Natural killer cell (primary cell): ENCODE results near the gene WWC1. TPM values are rescaled to one million over a fixed set of nuclear protein-coding genes. Genes with fewer than 3 reads are reported as not detected.

Source experiments
- ATAC-seq, 3 donors: fragments of 150-1000 bp in 2 of 3; fragments of 200-7000 bp in 1 of 3; cut with Tn5 transposase; 1 replicate in 1 of 3; 2 replicates in 2 of 3; pipeline ENCODE4 v1.10.0; 2021; ENCODE audit warnings: mild to moderate bottlenecking in 2 of 3, moderate library complexity in 2 of 3
- DNase-seq, 2 donors: peaks; one replicate each; pipeline versions ENCODE4 v3.0.0 to v3.0.0-alpha.2; 2013 to 2021; ENCODE audit warnings: mixed read lengths in 1 of 2
- H3K27ac ChIP-seq: one replicate; pipeline ENCODE4 v1.5.1; 2013; ENCODE audit warnings: mild to moderate bottlenecking, low read length
- H3K27me3 ChIP-seq: one replicate; pipeline ENCODE4 v1.6.1; 2013; ENCODE audit warnings: low read length; ENCODE audit not compliant: control insufficient read depth, insufficient read depth
- H3K36me3 ChIP-seq: one replicate; pipeline ENCODE4 v1.6.1; 2013; ENCODE audit warnings: low read length; ENCODE audit not compliant: control insufficient read depth, insufficient read depth
- H3K4me1 ChIP-seq: one replicate; pipeline ENCODE4 v1.6.1; 2013; ENCODE audit warnings: low read length; ENCODE audit not compliant: control insufficient read depth, insufficient read depth
- H3K4me3 ChIP-seq: one replicate; pipeline ENCODE4 v1.5.1; 2013; ENCODE audit warnings: low read length
- H3K9me3 ChIP-seq: one replicate; pipeline ENCODE4 v1.6.1; 2013; ENCODE audit warnings: low read length; ENCODE audit not compliant: control insufficient read depth, insufficient read depth
- H3K27ac Mint-ChIP-seq, 2 donors: one replicate each; pipeline ENCODE4 v1.8.0; 2022; ENCODE audit warnings: mild to moderate bottlenecking in 2 of 2, mixed read lengths in 2 of 2, moderate library complexity in 1 of 2
- H3K27me3 Mint-ChIP-seq, 2 donors: one replicate each; pipeline ENCODE4 v1.8.0; 2022; ENCODE audit warnings: low read depth in 2 of 2, mixed read lengths in 2 of 2
- H3K36me3 Mint-ChIP-seq: one replicate; pipeline ENCODE4 v1.8.0; 2022; ENCODE audit warnings: mixed read lengths
- H3K4me1 Mint-ChIP-seq, 2 donors: one replicate each; pipeline ENCODE4 v1.8.0; 2022; ENCODE audit warnings: mixed read lengths in 2 of 2
- H3K4me3 Mint-ChIP-seq: one replicate; pipeline ENCODE4 v1.8.0; 2022; ENCODE audit warnings: mild to moderate bottlenecking, moderate library complexity, mixed read lengths
- H3K9me3 Mint-ChIP-seq, 2 donors: one replicate each; pipeline ENCODE4 v1.8.0; 2022; ENCODE audit warnings: mixed read lengths in 2 of 2
- CTCF ChIP-seq: fragments of 200-600 bp; IDR thresholded peaks from one replicate; pipeline ENCODE4 v1.8.0; 2022; ENCODE audit warnings: antibody characterized with exemption
- WGBS: methylation state at CpG from one replicate; pipeline ENCODE4 v1.1.7; 2013; ENCODE audit warnings: missing lambda C conversion rate; ENCODE audit not compliant: insufficient coverage; 5-methylcytosine and 5-hydroxymethylcytosine counted together
- intact Hi-C: fragments of 100-400 bp; cut with micrococcal nuclease; formaldehyde crosslinking; loops from one replicate; pipeline ENCODE4 v1.14.2; 2022
- total RNA-seq, 4 donors: library from RNA; stranded (reverse); fragments of 120-200 nt in 1 of 4; gene quantifications; one replicate each; pipeline versions ENCODE4 v1.2.3 to v1.2.4, GENCODE V29; 2013 to 2022

Gene WWC1
- total RNA-seq, 3 donors from 2014 or later (not counting 1 experiment from before 2014, with no cell fraction given) = 0.42 to 0.66 (median 0.53) TPM

- Histone ChIP-seq H3K36me3 (no peaks in the 10 kb centered on the region), H3K27me3 (no peaks in the 10 kb centered on the region), H3K4me1 (no peaks in the 10 kb centered on the region), H3K9me3 (no peaks in the 10 kb centered on the region), H3K27ac (no peak overlapping the region), H3K4me3 (no peak overlapping the region)
- Mint-ChIP-seq H3K36me3 (no peaks in the 10 kb centered on the region), H3K9me3 (no peaks in the 10 kb centered on the region), H3K4me3 (no peak overlapping the region), H3K27me3 (peaks cover 9 to 17% of the 10 kb centered on the region in 2 donors), H3K4me1 (no peaks in the 10 kb centered on the region), H3K27ac (no peak overlapping the region)
- intact Hi-C loops = no loop called here
- TF ChIP-seq CTCF = no peak
- 98% methylated on average over 4 of the region's 4 CpGs for WGBS
- no peak for DNase-seq
- no peak for ATAC-seq
Observed at GRCh38 chr5:168350315-168350714, 58.9 kb downstream of the WWC1 start.

- no peak overlapping the region for H3K4me3 Mint-ChIP-seq
- Histone ChIP-seq H3K4me1 (no peaks in the 10 kb centered on the region), H3K27ac (no peak overlapping the region), H3K9me3 (no peaks in the 10 kb centered on the region), H3K36me3 (no peaks in the 10 kb centered on the region), H3K27me3 (no peaks in the 10 kb centered on the region), H3K4me3 (no peak overlapping the region)
- TF ChIP-seq CTCF = no peak
- 92% methylated on average over 11 of the region's 12 CpGs for WGBS
- H3K36me3 Mint-ChIP-seq = no peaks in the 10 kb centered on the region
- peaks cover 0 to 4% of the 10 kb centered on the region in 2 donors for H3K27me3 Mint-ChIP-seq
- DNase-seq = no peak
- no peak for ATAC-seq
- intact Hi-C loops = no loop called here
- no peaks in the 10 kb centered on the region for H3K9me3 Mint-ChIP-seq
- no peak overlapping the region for H3K27ac Mint-ChIP-seq
- no peaks in the 10 kb centered on the region for H3K4me1 Mint-ChIP-seq
Observed at GRCh38 chr5:168353216-168353957, 61.9 kb downstream of the WWC1 start.

- TF ChIP-seq CTCF = no peak
- H3K36me3 Mint-ChIP-seq = no peaks in the 10 kb centered on the region
- ATAC-seq (no peak), DNase-seq (no peak)
- H3K4me3 Mint-ChIP-seq = no peak overlapping the region
- Histone ChIP-seq H3K27ac (no peak overlapping the region), H3K36me3 (no peaks in the 10 kb centered on the region), H3K27me3 (no peaks in the 10 kb centered on the region), H3K9me3 (no peaks in the 10 kb centered on the region), H3K4me3 (no peak overlapping the region), H3K4me1 (no peaks in the 10 kb centered on the region)
- H3K4me1 Mint-ChIP-seq = no peaks in the 10 kb centered on the region
- H3K9me3 Mint-ChIP-seq = no peaks in the 10 kb centered on the region
- peaks cover 0 to under 1% of the 10 kb centered on the region in 2 donors for H3K27me3 Mint-ChIP-seq
- WGBS = 72% methylated on average over 2 of the region's 2 CpGs
- intact Hi-C loops = no loop called here
- no peak overlapping the region for H3K27ac Mint-ChIP-seq
Observed at GRCh38 chr5:168354397-168354796, 63.0 kb downstream of the WWC1 start.

GRCh38 chr5:168356171-168356570 lies 64.7 kb downstream of the WWC1 start:
- 94% methylated on average over 13 of the region's 13 CpGs for WGBS
- H3K27me3 ChIP-seq = no peaks in the 10 kb centered on the region
- H3K27ac Mint-ChIP-seq = no peak overlapping the region
- ATAC-seq = no peak
- TF ChIP-seq CTCF = no peak
- intact Hi-C loops = no loop called here
- no peaks in the 10 kb centered on the region for H3K9me3 Mint-ChIP-seq
- no peak overlapping the region for H3K27ac ChIP-seq
- H3K36me3 ChIP-seq = no peaks in the 10 kb centered on the region
- no peak overlapping the region for H3K4me3 ChIP-seq
- H3K36me3 Mint-ChIP-seq = no peaks in the 10 kb centered on the region
- H3K9me3 ChIP-seq = no peaks in the 10 kb centered on the region
- H3K4me1 ChIP-seq = no peaks in the 10 kb centered on the region
- no peak for DNase-seq
- H3K4me3 Mint-ChIP-seq = no peak overlapping the region
- H3K4me1 Mint-ChIP-seq = no peaks in the 10 kb centered on the region
- no peaks in the 10 kb centered on the region for H3K27me3 Mint-ChIP-seq
